GM12873 (cell line): ENCODE data around the gene GBA3.

Experiments
- CTCF ChIP-seq: IDR thresholded peaks from 2 replicates; pipeline ENCODE4 v1.5.1; 2012; ENCODE audit warnings: low read depth, mild to moderate bottlenecking, moderate library complexity, low read length, control low read depth; ENCODE audit not compliant: insufficient read depth; ENCODE audit errors: missing control alignments

The GBA3 gene

DNA sequence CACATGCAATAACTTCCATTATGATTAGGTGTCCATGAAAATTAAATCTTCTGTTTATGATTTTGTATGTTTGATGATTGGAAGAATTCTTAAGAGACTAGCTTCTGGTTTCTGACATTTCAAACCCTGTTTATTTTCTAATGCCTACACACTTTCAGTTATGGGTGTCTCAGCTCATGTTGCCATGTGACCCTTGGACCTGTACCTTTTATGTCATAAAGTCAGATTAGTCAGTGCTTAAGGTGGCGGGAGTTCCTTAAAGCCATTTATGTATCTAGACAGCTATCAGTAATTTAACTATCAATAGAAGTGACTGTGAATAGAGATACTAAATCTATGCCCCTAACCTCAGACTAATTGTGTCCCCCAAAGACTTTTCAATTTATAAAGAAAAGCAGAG, 155.6 kb downstream of the GBA3 start:
- TF ChIP-seq CTCF: no peak

GRCh38 chr4:22850055-22850454, 157.3 kb downstream of the GBA3 start:
- TF ChIP-seq CTCF: no peak

- no peak for TF ChIP-seq CTCF
These were observed 157.9 kb downstream of the GBA3 start for GRCh38 chr4:22850630-22851029.

DNA sequence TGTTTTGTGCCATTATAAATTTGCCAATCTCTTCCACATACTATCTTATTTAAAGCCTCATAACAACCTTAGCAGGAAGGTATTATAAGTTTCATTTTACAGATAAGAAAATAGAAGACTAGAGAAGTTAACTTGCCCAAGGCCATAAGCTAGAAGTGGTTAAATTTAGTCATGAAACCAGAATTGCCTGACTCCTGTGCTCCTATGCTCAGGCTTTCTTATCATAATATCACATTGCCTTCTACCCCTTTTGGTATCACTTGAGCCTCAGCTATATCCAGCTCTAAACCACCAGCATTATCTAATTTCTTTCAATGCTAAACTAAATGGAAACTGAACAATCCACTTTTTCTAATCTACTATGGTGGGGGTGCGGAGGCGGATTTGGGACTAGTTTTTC, 164.7 kb downstream of the GBA3 start:
- no peak for TF ChIP-seq CTCF

DNA sequence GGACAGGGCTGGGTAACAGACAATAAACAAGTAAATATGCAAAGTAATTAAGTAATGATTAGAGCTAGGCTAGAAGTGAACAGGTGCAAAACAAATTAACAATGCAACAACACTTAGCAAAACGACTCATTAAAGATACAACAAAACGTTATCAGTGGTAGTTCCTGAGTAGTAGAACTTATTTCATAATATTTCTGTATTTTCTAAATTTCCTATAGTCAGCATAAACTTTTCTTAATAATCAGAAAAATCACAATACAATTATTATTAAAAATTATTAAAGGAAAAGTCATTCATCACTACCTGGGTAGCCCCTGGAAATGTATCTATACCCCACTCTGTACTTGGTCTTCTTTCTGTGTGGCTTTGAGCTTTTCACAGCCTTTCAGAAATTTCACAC, 166.6 kb downstream of the GBA3 start:
- TF ChIP-seq CTCF: no peak
